DMS79 treated with DMSO at 0.1 percent for 48 hours (cell line): ENCODE results near the gene FAM156A.
A peak's percentile ranks its signal among the peaks of the same experiment; 100 is the strongest.
"Not testable (repeated sequence)": the region's sequence is repeated elsewhere in the genome, so short reads cannot be mapped to it uniquely, and the experiment has no call there.

ENCODE experiments used
- DNase-seq: peaks from one replicate; lab custom pipeline; 2025; lab: John Stamatoyannopoulos, UW

Gene FAM156A

GRCh38 chrX:52966993-52967738 is 8.8 kb upstream of the FAM156A start:
- not testable (repeated sequence) for DNase-seq

- not testable (repeated sequence) for DNase-seq
Observed at GRCh38 chrX:52958961-52959360, 643 bp upstream of the FAM156A start.

GRCh38 chrX:52949884-52950283 is 8.4 kb downstream of the FAM156A start:
- DNase-seq: not testable (repeated sequence)

- not testable (repeated sequence) for DNase-seq
Observed at GRCh38 chrX:52949325-52949724, 9.0 kb downstream of the FAM156A start.

GRCh38 chrX:52948265-52948664 is 10.1 kb downstream of the FAM156A start:
- not testable (repeated sequence) for DNase-seq

GRCh38 chrX:52947501-52947900 is 10.8 kb downstream of the FAM156A start:
- not testable (repeated sequence) for DNase-seq

- DNase-seq: not testable (repeated sequence)
Observed at GRCh38 chrX:52945838-52946494, 12.4 kb downstream of the FAM156A start.

- not testable (repeated sequence) for DNase-seq
Observed at GRCh38 chrX:52941728-52942127, 16.6 kb downstream of the FAM156A start.

- DNase-seq: not testable (repeated sequence)
Observed at GRCh38 chrX:52940704-52941103, 17.6 kb downstream of the FAM156A start.

GRCh38 chrX:52935470-52935784 is 22.9 kb downstream of the FAM156A start:
- DNase-seq: not testable (repeated sequence)

- peak; percentile 81 for DNase-seq
Observed at GRCh38 chrX:52934704-52935469, 23.4 kb downstream of the FAM156A start.

- DNase-seq: no peak
Observed at GRCh38 chrX:52933976-52934703, 24.2 kb downstream of the FAM156A start.

- no peak for DNase-seq
Observed at GRCh38 chrX:52933213-52933612, 25.1 kb downstream of the FAM156A start.

GRCh38 chrX:52930214-52930613 is 28.1 kb downstream of the FAM156A start:
- not testable (repeated sequence) for DNase-seq

GRCh38 chrX:52923781-52924241 is 34.5 kb downstream of the FAM156A start:
- DNase-seq: no peak

GRCh38 chrX:52914704-52915103 is 43.6 kb downstream of the FAM156A start:
- DNase-seq: not testable (repeated sequence)

GRCh38 chrX:52913681-52914080 is 44.6 kb downstream of the FAM156A start:
- DNase-seq: not testable (repeated sequence)

- DNase-seq: not testable (repeated sequence)
Observed at GRCh38 chrX:52909313-52909969, 48.9 kb downstream of the FAM156A start.

GRCh38 chrX:52907900-52908299 is 50.4 kb downstream of the FAM156A start:
- DNase-seq: not testable (repeated sequence)

GRCh38 chrX:52907137-52907536 is 51.2 kb downstream of the FAM156A start:
- DNase-seq: not testable (repeated sequence)

- not testable (repeated sequence) for DNase-seq
Observed at GRCh38 chrX:52906072-52906471, 52.2 kb downstream of the FAM156A start.
